K562 (cell line): ENCODE measurements around the gene CCDC34.
"Not testable (repeated sequence)": the region's sequence is repeated elsewhere in the genome, so short reads cannot be mapped to it uniquely, and the experiment has no call there.

ENCODE experiments used
- CBX3 ChIP-seq, 2 experiments: IDR thresholded peaks; 1 replicate in 1 of 2; 2 replicates in 1 of 2; pipeline ENCODE4 v1.6.1; 2012; ENCODE audit warnings: inconsistent platforms in 2 of 2, low read length in 2 of 2, borderline replicate concordance in 1 of 2, control low read depth in 1 of 2
- CBX8 ChIP-seq: fragments of 200-600 bp; sonication (generic); IDR thresholded peaks from 2 replicates; pipeline ENCODE4 v1.6.1; 2012; ENCODE audit warnings: borderline replicate concordance, mixed run types, low read depth, mild to moderate bottlenecking, moderate library complexity, mixed read lengths, low read length, control low read depth, inconsistent platforms; ENCODE audit not compliant: poor library complexity, severe bottlenecking; ENCODE audit errors: extremely low read depth
- CTCF ChIP-seq, 3 experiments: IDR thresholded peaks in 2 of 3; conservative IDR thresholded peaks in 1 of 3; 2 replicates each; pipeline ENCODE4 v1.5.1; 2011 to 2012; ENCODE audit warnings: low read length in 3 of 3, mild to moderate bottlenecking in 3 of 3, control low read depth in 2 of 3, improper control_type of control experiment in 1 of 3, inconsistent platforms in 1 of 3, low read depth in 1 of 3, mixed read lengths in 1 of 3, moderate library complexity in 1 of 3; ENCODE audit not compliant: insufficient read depth in 2 of 3
- ILK ChIP-seq: fragments of 450-650 bp; IDR thresholded peaks from 2 replicates; pipeline ENCODE4 v1.6.1; 2016; ENCODE audit warnings: missing genetic modification characterization, low read depth, mild to moderate bottlenecking, missing compliant biosample characterization, moderate library complexity, borderline replicate concordance
- MTA1 ChIP-seq: fragments of 450-650 bp; IDR thresholded peaks from 2 replicates; pipeline ENCODE4 v1.6.1; 2017; ENCODE audit warnings: borderline replicate concordance
- RB1 ChIP-seq: fragments of 450-650 bp; IDR thresholded peaks from 2 replicates; pipeline ENCODE4 v1.6.1; 2017; ENCODE audit warnings: low read depth, mild to moderate bottlenecking
- RBM25 ChIP-seq: fragments of 200-400 bp; formaldehyde crosslinking; IDR thresholded peaks from 2 replicates; pipeline ENCODE4 v1.6.1; 2018; ENCODE audit warnings: low read length, low read depth, moderate library complexity; ENCODE audit not compliant: severe bottlenecking
- REST ChIP-seq, 2 experiments: fragments of 450-650 bp; formaldehyde crosslinking in 1 of 2; IDR thresholded peaks; 2 replicates each; pipeline versions ENCODE4 v1.4.0 to v1.6.1; 2014 to 2020; ENCODE audit warnings: mild to moderate bottlenecking in 2 of 2, borderline replicate concordance in 1 of 2, low read depth in 1 of 2
- STAT5B ChIP-seq: fragments of 250-450 bp; sonication (Bioruptor Pico); IDR thresholded peaks from 2 replicates; pipeline ENCODE4 v1.8.0; 2021; ENCODE audit warnings: mild to moderate bottlenecking, inconsistent platforms
- U2AF2 ChIP-seq: fragments of 200-400 bp; formaldehyde crosslinking; optimal IDR thresholded peaks from 2 replicates; pipeline ENCODE3; 2017; ENCODE audit warnings: low read depth, mild to moderate bottlenecking, low read length
- ZNF407 ChIP-seq: fragments of 450-650 bp; IDR thresholded peaks from 2 replicates; pipeline ENCODE4 v1.6.1; 2016; ENCODE audit warnings: low read depth

DNA sequence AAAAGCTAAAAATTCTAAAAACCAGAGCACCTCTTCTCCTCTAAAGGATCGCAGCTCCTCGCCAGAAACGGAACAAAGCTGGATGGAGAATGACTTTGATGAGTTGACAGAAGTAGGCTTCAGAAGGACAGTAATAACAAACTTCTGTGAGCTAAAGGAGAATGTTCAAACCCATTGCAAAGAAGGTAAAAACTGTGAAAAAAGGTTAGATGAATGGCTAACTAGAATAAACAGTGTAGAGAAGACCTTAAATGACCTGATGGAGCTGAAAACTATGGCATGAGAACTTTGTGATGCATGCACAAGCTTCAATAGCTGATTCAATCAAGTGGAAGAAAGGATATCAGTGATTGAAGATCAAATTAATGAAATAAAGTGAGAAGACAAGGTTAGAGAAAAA lies 40.8 kb downstream of the CCDC34 start:
- not testable (repeated sequence) for TF ChIP-seq CTCF (IDR thresholded peaks at IDR 0.05 in 2 of 3, conservative IDR thresholded peaks at IDR 0.05 in 1 of 3; ENCODE audit: insufficient read depth in 2 of 3, low read depth in 1 of 3, low read length in 3 of 3); U2AF2; MTA1; ILK (tag); RB1; CBX8; REST (IDR thresholded peaks at IDR 0.05; ENCODE audit: borderline replicate concordance); REST (CRISPR knock-in tag; IDR thresholded peaks at IDR 0.05; ENCODE audit: low read depth); CBX3 (IDR thresholded peaks at IDR 0.05; ENCODE audit: borderline replicate concordance in 1 of 2, low read length in 2 of 2); STAT5B (CRISPR knock-in tag); RBM25; ZNF407
